GM20000 (cell line): ENCODE measurements around the gene POC1A.

Source experiments
- DNase-seq: peaks from one replicate; pipeline ENCODE4 v3.0.0; 2012; ENCODE audit warnings: low spot score
- TF ChIP-seq, protein P1 (sequence below): IDR thresholded peaks from 2 replicates; pipeline ENCODE4 v1.5.1; 2012; ENCODE audit warnings: mild to moderate bottlenecking, control low read depth; ENCODE audit errors: extremely low read depth, missing control alignments

POC1A gene

GRCh38 chr3:52190294-52191074 is 36.3 kb upstream of the POC1A start:
- TF ChIP-seq, protein P1, sequence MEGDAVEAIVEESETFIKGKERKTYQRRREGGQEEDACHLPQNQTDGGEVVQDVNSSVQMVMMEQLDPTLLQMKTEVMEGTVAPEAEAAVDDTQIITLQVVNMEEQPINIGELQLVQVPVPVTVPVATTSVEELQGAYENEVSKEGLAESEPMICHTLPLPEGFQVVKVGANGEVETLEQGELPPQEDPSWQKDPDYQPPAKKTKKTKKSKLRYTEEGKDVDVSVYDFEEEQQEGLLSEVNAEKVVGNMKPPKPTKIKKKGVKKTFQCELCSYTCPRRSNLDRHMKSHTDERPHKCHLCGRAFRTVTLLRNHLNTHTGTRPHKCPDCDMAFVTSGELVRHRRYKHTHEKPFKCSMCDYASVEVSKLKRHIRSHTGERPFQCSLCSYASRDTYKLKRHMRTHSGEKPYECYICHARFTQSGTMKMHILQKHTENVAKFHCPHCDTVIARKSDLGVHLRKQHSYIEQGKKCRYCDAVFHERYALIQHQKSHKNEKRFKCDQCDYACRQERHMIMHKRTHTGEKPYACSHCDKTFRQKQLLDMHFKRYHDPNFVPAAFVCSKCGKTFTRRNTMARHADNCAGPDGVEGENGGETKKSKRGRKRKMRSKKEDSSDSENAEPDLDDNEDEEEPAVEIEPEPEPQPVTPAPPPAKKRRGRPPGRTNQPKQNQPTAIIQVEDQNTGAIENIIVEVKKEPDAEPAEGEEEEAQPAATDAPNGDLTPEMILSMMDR: no peak
- DNase-seq: no peak

DNA sequence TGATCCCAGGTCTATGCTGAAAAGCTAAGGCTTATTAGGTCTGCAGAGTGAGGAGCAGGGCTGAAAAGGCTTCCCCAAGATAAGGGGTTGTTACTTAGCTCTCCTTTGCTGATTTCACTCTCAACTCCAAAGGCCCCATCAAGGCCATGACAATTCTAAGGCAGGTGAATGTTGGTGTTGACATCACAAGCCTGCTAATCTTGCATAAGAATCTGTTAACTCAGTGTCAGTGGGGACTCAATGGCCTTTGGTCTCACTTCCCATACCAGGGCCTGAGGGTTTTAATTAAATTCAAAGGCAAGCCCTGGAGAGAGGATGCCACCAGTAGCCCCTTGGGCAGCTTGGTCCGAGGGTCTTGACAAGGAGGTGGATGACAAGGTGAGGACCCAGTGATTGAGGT is 34.3 kb upstream of the POC1A start:
- DNase-seq: no peak
- TF ChIP-seq, protein P1: no peak

DNA sequence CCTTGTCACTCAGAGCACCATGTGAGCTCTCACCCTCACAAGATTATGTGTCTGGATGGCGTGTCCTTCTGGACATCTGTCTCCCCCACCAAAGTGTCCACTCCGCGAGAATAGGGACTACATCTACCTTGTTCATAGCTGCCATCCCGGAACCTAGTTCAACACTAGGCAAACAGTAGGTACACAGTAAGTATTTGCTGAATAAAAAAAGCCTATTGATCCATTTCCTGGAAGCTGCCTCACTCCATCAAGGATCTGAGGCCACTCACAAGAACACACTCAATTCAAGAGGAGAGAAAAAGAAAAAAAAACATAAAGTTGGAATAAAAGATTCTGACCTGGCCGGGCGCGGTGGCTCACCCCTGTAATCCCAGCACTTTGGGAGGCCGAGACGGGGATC is 32.5 kb upstream of the POC1A start:
- no peak for DNase-seq
- TF ChIP-seq, protein P1: no peak

DNA sequence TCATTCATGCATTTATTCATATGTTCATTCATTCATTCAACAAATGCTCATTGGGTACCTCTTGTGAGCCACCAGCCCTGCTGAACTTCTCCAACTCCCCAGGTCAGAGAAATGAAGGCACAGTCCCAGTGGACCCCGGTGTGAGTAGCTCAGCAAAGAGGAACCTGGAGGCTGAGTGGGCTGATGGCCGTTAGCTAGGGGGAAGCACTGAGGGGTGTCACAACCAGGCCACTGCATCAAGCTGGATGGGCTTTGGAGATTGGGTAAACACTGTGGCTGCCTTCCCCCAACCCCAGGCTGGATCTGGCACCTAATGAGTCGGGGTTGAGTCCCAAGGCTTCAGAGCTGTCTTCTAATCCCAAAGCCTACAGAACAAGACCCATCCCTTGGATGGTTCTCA is 31.6 kb upstream of the POC1A start:
- TF ChIP-seq, protein P1: no peak
- no peak for DNase-seq

DNA sequence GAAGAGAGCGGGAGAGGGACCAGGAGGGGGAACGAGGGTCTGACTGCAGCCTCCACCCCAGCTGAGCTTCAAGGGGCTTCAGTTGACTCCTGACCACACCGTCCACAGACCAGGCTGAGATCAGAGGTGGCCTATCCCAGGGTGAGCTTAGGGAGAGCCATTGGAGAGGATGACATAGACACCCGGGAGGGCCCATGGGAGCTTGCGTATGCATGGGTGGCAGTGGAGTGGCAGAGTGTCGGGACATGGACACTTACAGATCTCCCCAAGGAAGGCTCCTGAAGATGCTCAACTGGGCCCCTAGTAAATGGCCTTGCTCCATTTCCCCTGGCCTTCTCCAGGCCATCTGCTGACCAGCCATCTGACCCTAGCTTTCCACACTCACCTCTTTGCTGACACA is 31.1 kb upstream of the POC1A start:
- no peak for DNase-seq
- TF ChIP-seq, protein P1: no peak

DNA sequence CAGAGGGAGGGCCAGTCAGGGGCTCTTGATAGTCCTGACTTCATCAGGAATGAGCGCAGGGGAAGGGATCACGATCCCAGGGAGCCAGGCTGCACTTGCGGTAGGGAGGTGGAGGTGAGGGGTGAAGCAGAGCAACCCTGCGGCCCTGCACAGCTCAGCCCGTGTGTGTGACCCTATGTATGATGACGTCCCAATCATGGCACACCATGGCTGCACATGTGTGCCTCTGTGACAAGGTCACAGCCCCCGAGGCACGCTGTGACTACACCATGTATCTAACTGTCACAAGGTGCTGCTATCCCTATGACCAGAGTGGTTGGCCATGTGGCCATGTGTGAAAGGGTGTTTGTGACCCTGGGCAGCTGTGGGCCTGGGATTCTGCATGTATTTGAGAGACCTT is 30.5 kb upstream of the POC1A start:
- TF ChIP-seq, protein P1: no peak
- no peak for DNase-seq

GRCh38 chr3:52183786-52184445 is 29.7 kb upstream of the POC1A start:
- TF ChIP-seq, protein P1: no peak
- DNase-seq: no peak
